ENCODE data around the gene RNF213.

Gene RNF213

GRCh38 chr17:80432961-80433550 lies 172.4 kb downstream of the RNF213 start:
- H3K4me3 ChIP-seq (ENCODE audit: low read depth in 1 of 2, low read length in 2 of 2), result no peak overlapping the region
- no peaks in the 10 kb centered on the region for H3K27me3 ChIP-seq (ENCODE audit: low read depth, low read length)
- H3K36me3 ChIP-seq (ENCODE audit: control insufficient read depth in 1 of 2, insufficient read depth in 2 of 2, low read length in 2 of 2), result peaks cover 0 to 31% of the 10 kb centered on the region in 2 donors
- H3K4me1 ChIP-seq (ENCODE audit: control insufficient read depth in 1 of 2, insufficient read depth in 2 of 2, low read length in 2 of 2), result no peaks in the 10 kb centered on the region
- H3K27ac ChIP-seq (ENCODE audit: low read length), result no peak overlapping the region
- H3K9me3 ChIP-seq (ENCODE audit: control insufficient read depth in 1 of 2, low read length in 2 of 2), result no peaks in the 10 kb centered on the region

- Histone ChIP-seq H3K4me3 (ENCODE audit: low read depth in 1 of 2, low read length in 2 of 2) (no peak overlapping the region), H3K4me1 (ENCODE audit: control insufficient read depth in 1 of 2, insufficient read depth in 2 of 2, low read length in 2 of 2) (no peaks in the 10 kb centered on the region), H3K27ac (ENCODE audit: low read length) (no peak overlapping the region), H3K36me3 (ENCODE audit: control insufficient read depth in 1 of 2, insufficient read depth in 2 of 2, low read length in 2 of 2) (peaks cover 0 to 25% of the 10 kb centered on the region in 2 donors), H3K27me3 (ENCODE audit: low read depth, low read length) (no peaks in the 10 kb centered on the region), H3K9me3 (ENCODE audit: control insufficient read depth in 1 of 2, low read length in 2 of 2) (no peaks in the 10 kb centered on the region)
These were observed 173.4 kb downstream of the RNF213 start for GRCh38 chr17:80433916-80434666.

- Histone ChIP-seq H3K27me3 (ENCODE audit: low read depth, low read length) (no peaks in the 10 kb centered on the region), H3K4me3 (ENCODE audit: low read depth in 1 of 2, low read length in 2 of 2) (no peak overlapping the region), H3K36me3 (ENCODE audit: control insufficient read depth in 1 of 2, insufficient read depth in 2 of 2, low read length in 2 of 2) (peaks cover 0 to 24% of the 10 kb centered on the region in 2 donors), H3K9me3 (ENCODE audit: control insufficient read depth in 1 of 2, low read length in 2 of 2) (no peaks in the 10 kb centered on the region), H3K27ac (ENCODE audit: low read length) (no peak overlapping the region), H3K4me1 (ENCODE audit: control insufficient read depth in 1 of 2, insufficient read depth in 2 of 2, low read length in 2 of 2) (no peaks in the 10 kb centered on the region)
These were observed 176.9 kb downstream of the RNF213 start for GRCh38 chr17:80437532-80437931.

- Histone ChIP-seq H3K27me3 (ENCODE audit: low read depth, low read length) (no peaks in the 10 kb centered on the region), H3K4me3 (ENCODE audit: low read depth in 1 of 2, low read length in 2 of 2) (no peak overlapping the region), H3K36me3 (ENCODE audit: control insufficient read depth in 1 of 2, insufficient read depth in 2 of 2, low read length in 2 of 2) (peaks cover 0 to 25% of the 10 kb centered on the region in 2 donors), H3K27ac (ENCODE audit: low read length) (no peak overlapping the region), H3K9me3 (ENCODE audit: control insufficient read depth in 1 of 2, low read length in 2 of 2) (no peaks in the 10 kb centered on the region), H3K4me1 (ENCODE audit: control insufficient read depth in 1 of 2, insufficient read depth in 2 of 2, low read length in 2 of 2) (no peaks in the 10 kb centered on the region)
These were observed 178.2 kb downstream of the RNF213 start for GRCh38 chr17:80438806-80439205.

GRCh38 chr17:80439499-80439898 lies 178.8 kb downstream of the RNF213 start:
- Histone ChIP-seq H3K36me3 (ENCODE audit: control insufficient read depth in 1 of 2, insufficient read depth in 2 of 2, low read length in 2 of 2) (peaks cover 0 to 22% of the 10 kb centered on the region in 2 donors), H3K27me3 (ENCODE audit: low read depth, low read length) (no peaks in the 10 kb centered on the region), H3K9me3 (ENCODE audit: control insufficient read depth in 1 of 2, low read length in 2 of 2) (no peaks in the 10 kb centered on the region), H3K4me3 (ENCODE audit: low read depth in 1 of 2, low read length in 2 of 2) (no peak overlapping the region), H3K27ac (ENCODE audit: low read length) (no peak overlapping the region), H3K4me1 (ENCODE audit: control insufficient read depth in 1 of 2, insufficient read depth in 2 of 2, low read length in 2 of 2) (no peaks in the 10 kb centered on the region)

GRCh38 chr17:80441133-80441578 lies 180.5 kb downstream of the RNF213 start:
- no peaks in the 10 kb centered on the region for H3K27me3 ChIP-seq (ENCODE audit: low read depth, low read length)
- H3K9me3 ChIP-seq (ENCODE audit: control insufficient read depth in 1 of 2, low read length in 2 of 2), result no peaks in the 10 kb centered on the region
- H3K27ac ChIP-seq (ENCODE audit: low read length), result no peak overlapping the region
- H3K4me1 ChIP-seq (ENCODE audit: control insufficient read depth in 1 of 2, insufficient read depth in 2 of 2, low read length in 2 of 2), result no peaks in the 10 kb centered on the region
- H3K4me3 ChIP-seq (ENCODE audit: low read depth in 1 of 2, low read length in 2 of 2), result no peak overlapping the region
- peaks cover 0 to 22% of the 10 kb centered on the region in 2 donors for H3K36me3 ChIP-seq (ENCODE audit: control insufficient read depth in 1 of 2, insufficient read depth in 2 of 2, low read length in 2 of 2)

GRCh38 chr17:80441598-80442322 lies 181.1 kb downstream of the RNF213 start:
- no peaks in the 10 kb centered on the region for H3K9me3 ChIP-seq (ENCODE audit: control insufficient read depth in 1 of 2, low read length in 2 of 2)
- no peak overlapping the region for H3K27ac ChIP-seq (ENCODE audit: low read length)
- H3K4me3 ChIP-seq (ENCODE audit: low read depth in 1 of 2, low read length in 2 of 2), result no peak overlapping the region
- no peaks in the 10 kb centered on the region for H3K4me1 ChIP-seq (ENCODE audit: control insufficient read depth in 1 of 2, insufficient read depth in 2 of 2, low read length in 2 of 2)
- peaks cover 0 to 21% of the 10 kb centered on the region in 2 donors for H3K36me3 ChIP-seq (ENCODE audit: control insufficient read depth in 1 of 2, insufficient read depth in 2 of 2, low read length in 2 of 2)
- no peaks in the 10 kb centered on the region for H3K27me3 ChIP-seq (ENCODE audit: low read depth, low read length)

- Histone ChIP-seq H3K4me3 (ENCODE audit: low read depth in 1 of 2, low read length in 2 of 2) (no peak overlapping the region), H3K36me3 (ENCODE audit: control insufficient read depth in 1 of 2, insufficient read depth in 2 of 2, low read length in 2 of 2) (peaks cover 0 to 16% of the 10 kb centered on the region in 2 donors), H3K4me1 (ENCODE audit: control insufficient read depth in 1 of 2, insufficient read depth in 2 of 2, low read length in 2 of 2) (no peaks in the 10 kb centered on the region), H3K27ac (ENCODE audit: low read length) (no peak overlapping the region), H3K27me3 (ENCODE audit: low read depth, low read length) (no peaks in the 10 kb centered on the region), H3K9me3 (ENCODE audit: control insufficient read depth in 1 of 2, low read length in 2 of 2) (no peaks in the 10 kb centered on the region)
These were observed 181.6 kb downstream of the RNF213 start for GRCh38 chr17:80442323-80442659.

GRCh38 chr17:80442764-80443163 lies 182.1 kb downstream of the RNF213 start:
- H3K27ac ChIP-seq (ENCODE audit: low read length), result no peak overlapping the region
- peaks cover 0 to 12% of the 10 kb centered on the region in 2 donors for H3K36me3 ChIP-seq (ENCODE audit: control insufficient read depth in 1 of 2, insufficient read depth in 2 of 2, low read length in 2 of 2)
- no peaks in the 10 kb centered on the region for H3K9me3 ChIP-seq (ENCODE audit: control insufficient read depth in 1 of 2, low read length in 2 of 2)
- no peak overlapping the region for H3K4me3 ChIP-seq (ENCODE audit: low read depth in 1 of 2, low read length in 2 of 2)
- H3K27me3 ChIP-seq (ENCODE audit: low read depth, low read length), result no peaks in the 10 kb centered on the region
- no peaks in the 10 kb centered on the region for H3K4me1 ChIP-seq (ENCODE audit: control insufficient read depth in 1 of 2, insufficient read depth in 2 of 2, low read length in 2 of 2)

- Histone ChIP-seq H3K9me3 (ENCODE audit: control insufficient read depth in 1 of 2, low read length in 2 of 2) (no peaks in the 10 kb centered on the region), H3K27me3 (ENCODE audit: low read depth, low read length) (no peaks in the 10 kb centered on the region), H3K4me3 (ENCODE audit: low read depth in 1 of 2, low read length in 2 of 2) (no peak overlapping the region), H3K36me3 (ENCODE audit: control insufficient read depth in 1 of 2, insufficient read depth in 2 of 2, low read length in 2 of 2) (peaks cover 0 to 12% of the 10 kb centered on the region in 2 donors), H3K4me1 (ENCODE audit: control insufficient read depth in 1 of 2, insufficient read depth in 2 of 2, low read length in 2 of 2) (no peaks in the 10 kb centered on the region), H3K27ac (ENCODE audit: low read length) (no peak overlapping the region)
These were observed 182.8 kb downstream of the RNF213 start for GRCh38 chr17:80443498-80443897.

- no peaks in the 10 kb centered on the region for H3K27me3 ChIP-seq (ENCODE audit: low read depth, low read length)
- H3K4me3 ChIP-seq (ENCODE audit: low read depth in 1 of 2, low read length in 2 of 2), result no peak overlapping the region
- no peaks in the 10 kb centered on the region for H3K4me1 ChIP-seq (ENCODE audit: control insufficient read depth in 1 of 2, insufficient read depth in 2 of 2, low read length in 2 of 2)
- no peak overlapping the region for H3K27ac ChIP-seq (ENCODE audit: low read length)
- peaks cover 0 to 8% of the 10 kb centered on the region in 2 donors for H3K36me3 ChIP-seq (ENCODE audit: control insufficient read depth in 1 of 2, insufficient read depth in 2 of 2, low read length in 2 of 2)
- no peaks in the 10 kb centered on the region for H3K9me3 ChIP-seq (ENCODE audit: control insufficient read depth in 1 of 2, low read length in 2 of 2)
These were observed 183.4 kb downstream of the RNF213 start for GRCh38 chr17:80443916-80444643.

Data from muscle layer of duodenum (tissue), 2 donors.